ENCODE data around the gene JAG1.

GRCh38 chr20:10721137-10721896 lies 47.5 kb upstream of the JAG1 start:
- TF ChIP-seq, protein P1, sequence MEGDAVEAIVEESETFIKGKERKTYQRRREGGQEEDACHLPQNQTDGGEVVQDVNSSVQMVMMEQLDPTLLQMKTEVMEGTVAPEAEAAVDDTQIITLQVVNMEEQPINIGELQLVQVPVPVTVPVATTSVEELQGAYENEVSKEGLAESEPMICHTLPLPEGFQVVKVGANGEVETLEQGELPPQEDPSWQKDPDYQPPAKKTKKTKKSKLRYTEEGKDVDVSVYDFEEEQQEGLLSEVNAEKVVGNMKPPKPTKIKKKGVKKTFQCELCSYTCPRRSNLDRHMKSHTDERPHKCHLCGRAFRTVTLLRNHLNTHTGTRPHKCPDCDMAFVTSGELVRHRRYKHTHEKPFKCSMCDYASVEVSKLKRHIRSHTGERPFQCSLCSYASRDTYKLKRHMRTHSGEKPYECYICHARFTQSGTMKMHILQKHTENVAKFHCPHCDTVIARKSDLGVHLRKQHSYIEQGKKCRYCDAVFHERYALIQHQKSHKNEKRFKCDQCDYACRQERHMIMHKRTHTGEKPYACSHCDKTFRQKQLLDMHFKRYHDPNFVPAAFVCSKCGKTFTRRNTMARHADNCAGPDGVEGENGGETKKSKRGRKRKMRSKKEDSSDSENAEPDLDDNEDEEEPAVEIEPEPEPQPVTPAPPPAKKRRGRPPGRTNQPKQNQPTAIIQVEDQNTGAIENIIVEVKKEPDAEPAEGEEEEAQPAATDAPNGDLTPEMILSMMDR (IDR thresholded peaks at IDR 0.05) = no peak
- TF ChIP-seq ZFX (IDR thresholded peaks at IDR 0.05; ENCODE audit: borderline replicate concordance) = no peak
